Body of pancreas (tissue), 4 donors: ENCODE measurements around the gene EYA2. TPM values are rescaled to one million over a fixed set of nuclear protein-coding genes. Genes with fewer than 3 reads are reported as not detected.

Experiments
- ATAC-seq: fragments of 150-250 bp; one replicate; pipeline ENCODE4 v1.9.1; 2016
- DNase-seq, 4 donors: peaks; one replicate each; pipeline ENCODE4 v3.0.0-alpha.2; 2019
- H3K27ac ChIP-seq, 4 donors: fragments of 200-600 bp; sonication (generic); 1 replicate in 3 of 4; 2 replicates in 1 of 4; pipeline versions ENCODE4 v1.5.1 to v1.6.1; 2016 to 2019; ENCODE audit warnings: mild to moderate bottlenecking in 1 of 4, mixed read lengths in 1 of 4, moderate library complexity in 1 of 4
- H3K27me3 ChIP-seq, 2 donors: fragments of 200-600 bp; sonication (generic); one replicate each; pipeline ENCODE4 v1.6.0; 2016; ENCODE audit warnings: mild to moderate bottlenecking in 1 of 2
- H3K36me3 ChIP-seq, 2 donors: fragments of 200-600 bp; sonication (generic); replicated peaks in 1 of 2; 2 replicates each; pipeline ENCODE4 v1.5.1; 2016; ENCODE audit warnings: low read depth in 2 of 2; ENCODE audit not compliant: insufficient read depth in 1 of 2
- H3K4me1 ChIP-seq: fragments of 200-600 bp; sonication (generic); one replicate; pipeline ENCODE4 v1.6.0; 2016
- H3K4me3 ChIP-seq, 2 donors: fragments of 200-600 bp; sonication (generic); 1 replicate in 1 of 2; 2 replicates in 1 of 2; pipeline ENCODE4 v1.5.1; 2016 to 2019
- H3K9me3 ChIP-seq, 3 donors: fragments of 200-600 bp; sonication (generic); 1 replicate in 2 of 3; 2 replicates in 1 of 3; pipeline ENCODE4 v1.5.1; 2016
- POLR2A ChIP-seq, 3 donors: fragments of 450-650 bp; IDR thresholded peaks; one replicate each; pipeline ENCODE4 v1.6.1; 2016; ENCODE audit warnings: antibody characterized with exemption in 3 of 3, mild to moderate bottlenecking in 2 of 3
- WGBS, 2 donors: methylation state at CpG; one replicate each; pipeline ENCODE4 v1.1.5; 2017; 5-methylcytosine and 5-hydroxymethylcytosine counted together
- intact Hi-C: fragments of 100-400 bp; cut with DNase I; formaldehyde crosslinking; loops from one replicate; pipeline ENCODE4 v1.15.1; 2023
- total RNA-seq, 2 donors: library from RNA; depleted of rRNA; stranded (reverse); fragments of >200 nt; gene quantifications; one replicate each; pipeline ENCODE4 v1.1.0, GENCODE V29; 2016
- TF ChIP-seq, protein P1 (sequence below), 7 experiments: fragments of 450-650 bp in 4 of 7; fragments of 200-600 bp in 3 of 7; sonication (generic) in 3 of 7; IDR thresholded peaks; one replicate each; pipeline ENCODE4 v1.5.1; 2016 to 2019; ENCODE audit warnings: antibody characterized with exemption in 7 of 7

Gene EYA2
- total RNA-seq, 2 donors from 2014 or later: 0.52 to 3.6 TPM

DNA sequence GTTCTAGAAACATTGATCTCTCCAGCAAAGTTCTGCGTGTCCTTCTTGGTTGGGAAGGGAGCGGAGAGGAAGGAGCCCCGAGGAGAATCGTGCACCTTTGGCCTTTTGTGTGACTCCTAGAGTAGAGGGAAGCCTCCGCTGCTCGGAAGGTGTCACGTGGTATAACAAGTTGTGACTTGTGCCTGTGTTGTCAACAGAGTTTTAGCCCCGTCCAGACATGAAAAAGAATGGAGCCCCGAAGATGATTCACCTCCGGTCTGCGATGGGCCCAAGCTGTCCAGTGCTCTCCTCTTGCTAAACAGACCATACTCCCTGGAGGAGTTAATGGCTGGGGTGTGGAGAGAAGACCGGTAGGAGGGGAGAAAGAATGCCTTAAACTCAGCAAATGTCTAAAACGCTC lies 7.0 kb downstream of the EYA2 start:
- TF ChIP-seq POLR2A (IDR thresholded peaks at IDR 0.05): no peak
- TF ChIP-seq, protein P1, sequence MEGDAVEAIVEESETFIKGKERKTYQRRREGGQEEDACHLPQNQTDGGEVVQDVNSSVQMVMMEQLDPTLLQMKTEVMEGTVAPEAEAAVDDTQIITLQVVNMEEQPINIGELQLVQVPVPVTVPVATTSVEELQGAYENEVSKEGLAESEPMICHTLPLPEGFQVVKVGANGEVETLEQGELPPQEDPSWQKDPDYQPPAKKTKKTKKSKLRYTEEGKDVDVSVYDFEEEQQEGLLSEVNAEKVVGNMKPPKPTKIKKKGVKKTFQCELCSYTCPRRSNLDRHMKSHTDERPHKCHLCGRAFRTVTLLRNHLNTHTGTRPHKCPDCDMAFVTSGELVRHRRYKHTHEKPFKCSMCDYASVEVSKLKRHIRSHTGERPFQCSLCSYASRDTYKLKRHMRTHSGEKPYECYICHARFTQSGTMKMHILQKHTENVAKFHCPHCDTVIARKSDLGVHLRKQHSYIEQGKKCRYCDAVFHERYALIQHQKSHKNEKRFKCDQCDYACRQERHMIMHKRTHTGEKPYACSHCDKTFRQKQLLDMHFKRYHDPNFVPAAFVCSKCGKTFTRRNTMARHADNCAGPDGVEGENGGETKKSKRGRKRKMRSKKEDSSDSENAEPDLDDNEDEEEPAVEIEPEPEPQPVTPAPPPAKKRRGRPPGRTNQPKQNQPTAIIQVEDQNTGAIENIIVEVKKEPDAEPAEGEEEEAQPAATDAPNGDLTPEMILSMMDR (IDR thresholded peaks at IDR 0.05): no peak
- DNase-seq: no peak
- intact Hi-C loops: no loop called here
- Histone ChIP-seq H3K4me3 (no peak overlapping the region), H3K27me3 (no peaks in the 10 kb centered on the region), H3K9me3 (no peaks in the 10 kb centered on the region), H3K27ac (no peak overlapping the region), H3K36me3 (no peaks in the 10 kb centered on the region), H3K4me1 (no peaks in the 10 kb centered on the region)
- no peak for ATAC-seq
- WGBS, 2 donors: 70 to 74% methylated on average over 13 of the region's 13 CpGs

- ATAC-seq (no peak), DNase-seq (no peak)
- H3K4me1 ChIP-seq: no peaks in the 10 kb centered on the region
- no peak overlapping the region for H3K27ac ChIP-seq
- TF ChIP-seq, protein P1 (IDR thresholded peaks at IDR 0.05): no peak
- no peak for TF ChIP-seq POLR2A (IDR thresholded peaks at IDR 0.05)
- intact Hi-C loops: no loop called here
- 54 to 57% methylated on average over 6 to 9 of the region's 9 CpGs for WGBS, 2 donors
- no peaks in the 10 kb centered on the region for H3K36me3 ChIP-seq
- H3K4me3 ChIP-seq: no peak overlapping the region
- H3K27me3 ChIP-seq: no peaks in the 10 kb centered on the region
- H3K9me3 ChIP-seq: no peaks in the 10 kb centered on the region
Measured at GRCh38 chr20:46903256-46903655, 8.6 kb downstream of the EYA2 start.

- DNase-seq (no peak), ATAC-seq (no peak)
- Histone ChIP-seq H3K27ac (no peak overlapping the region), H3K9me3 (no peaks in the 10 kb centered on the region), H3K4me1 (no peaks in the 10 kb centered on the region), H3K27me3 (no peaks in the 10 kb centered on the region), H3K4me3 (no peak overlapping the region), H3K36me3 (no peaks in the 10 kb centered on the region)
- no peak for TF ChIP-seq POLR2A (IDR thresholded peaks at IDR 0.05)
- TF ChIP-seq, protein P1 (IDR thresholded peaks at IDR 0.05): no peak
- intact Hi-C loops: no loop called here
- 66 to 68% methylated on average over 7 of the region's 7 CpGs for WGBS, 2 donors
Measured at GRCh38 chr20:46903937-46904336, 9.3 kb downstream of the EYA2 start.

DNA sequence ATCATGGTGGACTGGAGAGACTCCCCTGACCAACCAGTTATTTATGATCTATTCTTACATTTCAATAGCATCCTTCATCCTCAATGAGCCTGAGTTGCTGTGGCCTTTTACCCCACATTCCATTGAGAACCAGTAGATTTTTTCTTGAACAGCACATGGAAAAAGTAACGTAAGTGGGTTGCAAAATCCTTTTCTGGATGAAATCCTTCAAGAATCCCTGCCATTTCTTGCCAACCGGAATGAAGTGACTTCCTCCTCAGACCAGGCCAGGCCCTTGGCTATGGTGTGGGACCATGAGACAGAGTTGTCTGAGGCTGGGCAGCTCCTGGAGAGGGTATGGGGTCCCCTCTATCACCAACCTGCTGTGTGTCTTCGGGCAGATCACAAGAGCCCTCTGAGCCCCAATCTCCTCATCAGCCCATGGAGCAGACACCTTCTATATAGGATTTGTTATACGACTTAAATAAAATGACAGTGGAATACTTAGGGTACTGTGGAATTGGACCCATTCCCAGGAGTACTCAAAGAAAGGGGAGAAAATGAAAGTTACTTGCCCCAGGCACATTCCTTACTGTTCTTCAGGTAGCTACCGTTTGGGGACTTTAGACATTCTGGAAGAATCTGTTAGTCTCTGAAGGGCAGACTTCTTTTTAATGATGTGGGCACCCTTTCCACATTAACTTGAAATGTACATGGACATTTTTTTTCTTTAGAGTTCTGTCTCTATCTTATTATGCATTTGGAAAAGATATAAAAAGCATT lies 10.9 kb downstream of the EYA2 start:
- no peaks in the 10 kb centered on the region for H3K27me3 ChIP-seq
- no peak for ATAC-seq
- H3K4me1 ChIP-seq: no peaks in the 10 kb centered on the region
- TF ChIP-seq POLR2A (IDR thresholded peaks at IDR 0.05): no peak
- TF ChIP-seq, protein P1 (IDR thresholded peaks at IDR 0.05): no peak
- no peak overlapping the region for H3K27ac ChIP-seq
- no peaks in the 10 kb centered on the region for H3K9me3 ChIP-seq
- no peak for DNase-seq
- no peaks in the 10 kb centered on the region for H3K36me3 ChIP-seq
- 57 to 73% methylated on average over 5 of the region's 5 CpGs for WGBS, 2 donors
- intact Hi-C loops: no loop called here
- H3K4me3 ChIP-seq: no peak overlapping the region
